GM23338 (cell line): ENCODE measurements around the gene DDRGK1. TPM values are rescaled to one million over a fixed set of nuclear protein-coding genes. Genes with fewer than 3 reads are reported as not detected.
A peak's percentile ranks its signal among the peaks of the same experiment; 100 is the strongest.

Experiments used
- ATAC-seq: fragments of 200-7000 bp; cut with Tn5 transposase; 3 replicates; pipeline ENCODE4 v1.9.1; 2020
- DNase-seq: peaks from one replicate; pipeline ENCODE4 v3.0.0-alpha.2; 2015; ENCODE audit warnings: low spot score
- H2AFZ ChIP-seq: fragments of 200-600 bp; sonication (generic); 2 replicates; pipeline ENCODE4 v1.8.0; 2016; ENCODE audit warnings: antibody characterized with exemption, mild to moderate bottlenecking, moderate library complexity
- H3F3A ChIP-seq: fragments of 200-600 bp; sonication (generic); replicated peaks from 2 replicates; pipeline ENCODE4 v1.8.0; 2017; ENCODE audit warnings: antibody characterized with exemption, mixed run types, low read depth
- H3K27ac ChIP-seq: fragments of 200-600 bp; sonication (generic); 2 replicates; pipeline ENCODE4 v1.6.1; 2016; ENCODE audit warnings: low read depth
- H3K27me3 ChIP-seq: fragments of 200-600 bp; sonication (generic); 2 replicates; pipeline ENCODE4 v1.8.0; 2016; ENCODE audit warnings: mild to moderate bottlenecking, mixed run types, moderate library complexity; ENCODE audit not compliant: insufficient read depth
- H3K36me3 ChIP-seq: fragments of 200-600 bp; sonication (generic); 2 replicates; pipeline ENCODE4 v1.8.0; 2016; ENCODE audit warnings: mild to moderate bottlenecking; ENCODE audit not compliant: insufficient read depth
- H3K4me1 ChIP-seq: fragments of 200-600 bp; sonication (generic); 2 replicates; pipeline ENCODE4 v1.8.0; 2016; ENCODE audit warnings: mild to moderate bottlenecking, moderate library complexity; ENCODE audit not compliant: insufficient read depth
- H3K4me2 ChIP-seq: fragments of 200-600 bp; sonication (generic); 2 replicates; pipeline ENCODE4 v1.7.1; 2017; ENCODE audit warnings: mixed run types
- H3K4me3 ChIP-seq: fragments of 200-600 bp; sonication (generic); 2 replicates; pipeline ENCODE4 v1.6.1; 2016; ENCODE audit warnings: mixed run types
- H3K79me2 ChIP-seq: fragments of 200-600 bp; sonication (generic); replicated peaks from 2 replicates; pipeline ENCODE4 v1.8.0; 2017; ENCODE audit warnings: mild to moderate bottlenecking; ENCODE audit not compliant: insufficient read depth
- H3K9me2 ChIP-seq: fragments of 200-600 bp; sonication (generic); 2 replicates; pipeline ENCODE4 v1.8.0; 2017; ENCODE audit not compliant: insufficient read depth
- H4K20me1 ChIP-seq: fragments of 200-600 bp; sonication (generic); replicated peaks from 2 replicates; pipeline ENCODE4 v1.8.0; 2017; ENCODE audit warnings: mild to moderate bottlenecking; ENCODE audit not compliant: insufficient read depth
- H3K27ac Mint-ChIP-seq: 2 replicates; pipeline ENCODE4 v1.8.0; 2020; ENCODE audit warnings: inconsistent platforms, mild to moderate bottlenecking, moderate library complexity, mixed read lengths
- H3K27me3 Mint-ChIP-seq: 3 replicates; pipeline ENCODE4 v1.8.0; 2022; ENCODE audit warnings: low read depth, mild to moderate bottlenecking, moderate library complexity, mixed read lengths, inconsistent platforms; ENCODE audit not compliant: insufficient read depth, poor library complexity
- H3K36me3 Mint-ChIP-seq: 3 replicates; pipeline ENCODE4 v1.8.0; 2021; ENCODE audit warnings: low read depth, mild to moderate bottlenecking, inconsistent platforms, moderate library complexity, mixed read lengths
- H3K4me1 Mint-ChIP-seq: 3 replicates; pipeline ENCODE4 v1.8.0; 2020; ENCODE audit warnings: mild to moderate bottlenecking, inconsistent platforms, mixed read lengths
- H3K4me3 Mint-ChIP-seq: 3 replicates; pipeline ENCODE4 v1.8.0; 2021; ENCODE audit warnings: moderate library complexity, mild to moderate bottlenecking, inconsistent platforms, mixed read lengths
- H3K9me3 Mint-ChIP-seq: 3 replicates; pipeline ENCODE4 v1.8.0; 2020; ENCODE audit warnings: moderate library complexity, mild to moderate bottlenecking, inconsistent platforms, mixed read lengths
- EZH2phosphoT487 ChIP-seq: fragments of 200-600 bp; sonication (generic); IDR thresholded peaks from one replicate; pipeline ENCODE4 v1.8.1; 2018; ENCODE audit warnings: antibody characterized with exemption; ENCODE audit not compliant: unreplicated experiment
- JUNB ChIP-seq: IDR thresholded peaks from one replicate; pipeline ENCODE4 v1.6.1; 2016; ENCODE audit warnings: antibody characterized with exemption; ENCODE audit not compliant: unreplicated experiment
- REST ChIP-seq: IDR thresholded peaks from one replicate; pipeline ENCODE4 v1.6.1; 2018; ENCODE audit warnings: antibody characterized with exemption; ENCODE audit not compliant: unreplicated experiment
- polyA plus RNA-seq: library from polyadenylated mRNA; unstranded; fragments of >200 nt; fragmentation: Nextera tagmentation; extraction: Ambion mirVana; gene quantifications from 2 replicates; pipeline ENCODE4 v1.2.1, GENCODE V29; 2016
- total RNA-seq: library from RNA; depleted of rRNA; stranded (reverse); fragments of >200 nt; shearing (Covaris generic); gene quantifications from 2 replicates; pipeline ENCODE4 v1.2.3, GENCODE V29; 2014

Gene DDRGK1
- total and polyA plus RNA-seq, 2 experiments from 2014 or later = 44.0 to 45.5 TPM

GRCh38 chr20:3163099-3164042 lies 41.1 kb downstream of the DDRGK1 start:
- Mint-ChIP-seq H3K4me1 (peaks cover 23% of the 10 kb centered on the region), H3K27ac (peak overlapping the region; percentile 62; the same call in 1 of the 2 replicates), H3K36me3 (peaks cover 8% of the 10 kb centered on the region), H3K4me3 (peak overlapping the region; percentile 12; the same call in 1 of the 3 replicates), H3K9me3 (peaks cover 3% of the 10 kb centered on the region; the same call in 2 of the 3 replicates), H3K27me3 (peaks cover 23% of the 10 kb centered on the region)
- no peak overlapping the region for H2AFZ ChIP-seq
- H3F3A ChIP-seq = peaks cover 7% of the 10 kb centered on the region; the same call in 1 of the 2 replicates
- no peak overlapping the region for H3K4me3 ChIP-seq
- 0 out of 2 replicates have a peak overlapping the region, but pooled peaks have one; percentile 39 for H3K27ac ChIP-seq
- DNase-seq (no peak), ATAC-seq (no peak)
- no peak for TF ChIP-seq JUNB
- TF ChIP-seq REST = no peak
- H3K36me3 ChIP-seq = no peaks in the 10 kb centered on the region
- no peak overlapping the region for H3K4me2 ChIP-seq
- H3K79me2 ChIP-seq = peaks cover 12% of the 10 kb centered on the region
- peaks cover 9% of the 10 kb centered on the region for H4K20me1 ChIP-seq
- peaks cover 5% of the 10 kb centered on the region; the same call in 1 of the 2 replicates for H3K4me1 ChIP-seq
- H3K27me3 ChIP-seq = peaks cover 5% of the 10 kb centered on the region; the same call in 1 of the 2 replicates
- H3K9me2 ChIP-seq = no peaks in the 10 kb centered on the region

- peaks cover 3% of the 10 kb centered on the region; the same call in 2 of the 3 replicates for H3K9me3 Mint-ChIP-seq
- Histone ChIP-seq H4K20me1 (peaks cover 21% of the 10 kb centered on the region), H2AFZ (no peak overlapping the region), H3K4me1 (peaks cover 8% of the 10 kb centered on the region; the same call in 1 of the 2 replicates), H3K4me3 (no peak overlapping the region), H3F3A (peaks cover 7% of the 10 kb centered on the region; the same call in 1 of the 2 replicates), H3K79me2 (peaks cover 25% of the 10 kb centered on the region), H3K9me2 (no peaks in the 10 kb centered on the region), H3K36me3 (no peaks in the 10 kb centered on the region), H3K4me2 (0 out of 2 replicates have a peak overlapping the region, but pooled peaks have one; percentile 43), H3K27me3 (no peaks in the 10 kb centered on the region), H3K27ac (peak overlapping the region; percentile 50)
- H3K4me3 Mint-ChIP-seq = no peak overlapping the region
- ATAC-seq (no peak), DNase-seq (peak; percentile 49)
- no peak for TF ChIP-seq EZH2phosphoT487
- peaks cover 25% of the 10 kb centered on the region for H3K27me3 Mint-ChIP-seq
- H3K36me3 Mint-ChIP-seq = peaks cover 5% of the 10 kb centered on the region
- H3K27ac Mint-ChIP-seq = no peak overlapping the region
- peaks cover 24% of the 10 kb centered on the region for H3K4me1 Mint-ChIP-seq
These were observed 42.3 kb downstream of the DDRGK1 start for GRCh38 chr20:3162080-3162611.
